Measurements from ENCODE around the gene VAC14. TPM values are rescaled to one million over a fixed set of nuclear protein-coding genes. Genes with fewer than 3 reads are reported as not detected.

The VAC14 gene
- polyA plus RNA-seq, 1 of the 3 experiments (the other 2 are of a cell fraction), result 33.2 TPM

- no peak overlapping the region for H3K4me2 ChIP-seq
- H3F3A ChIP-seq (replicated peaks; ENCODE audit: insufficient read depth), result peaks cover 12% of the 10 kb centered on the region
- ChIA-PET POLR2A (no interaction called here), CTCF (interaction anchor here (1.6 to 3.8 kb wide), 2 partner anchors 9 to 74 kb away, joined by 5 to 21 read pairs; no protein-coding TSS in a partner anchor)
- no peaks in the 10 kb centered on the region for H3K9me2 ChIP-seq
- no peaks in the 10 kb centered on the region for H3K36me3 ChIP-seq (replicated peaks in 1 of 2; ENCODE audit: control insufficient read depth in 1 of 2, insufficient read depth in 2 of 2, low read length in 1 of 2)
- H3K9ac ChIP-seq, result no peak overlapping the region
- H3K4me3 ChIP-seq (ENCODE audit: low read depth in 2 of 2, low read length in 1 of 2), result no peak overlapping the region
- TF ChIP-seq TAF1 (IDR thresholded peaks at IDR 0.05; ENCODE audit: borderline replicate concordance, low read depth, low read length), result no peak
- TF ChIP-seq CTCF (IDR thresholded peaks at IDR 0.05), result no peak
- TF ChIP-seq ZBTB33 (IDR thresholded peaks at IDR 0.05; ENCODE audit: borderline replicate concordance, low read depth), result no peak
- TF ChIP-seq RFX5 (IDR thresholded peaks at IDR 0.05; ENCODE audit: low read length), result no peak
- no peak for TF ChIP-seq JUND (IDR thresholded peaks at IDR 0.05)
- TF ChIP-seq RCOR1 (IDR thresholded peaks at IDR 0.05; ENCODE audit: low read length), result no peak
- TF ChIP-seq USF2 (IDR thresholded peaks at IDR 0.05; ENCODE audit: borderline replicate concordance, low read depth, low read length), result no peak
- no peaks in the 10 kb centered on the region for H4K20me1 ChIP-seq (ENCODE audit: insufficient read depth)
- H3K9me3 ChIP-seq, result no peaks in the 10 kb centered on the region
- peaks cover 45 to 83% of the 10 kb centered on the region in 2 experiments for H3K4me1 ChIP-seq (ENCODE audit: control insufficient read depth in 1 of 2, insufficient read depth in 2 of 2, low read depth in 1 of 2, low read length in 1 of 2)
- DNase-seq, result no peak
- peak overlapping the region in 1 of 2 experiments; percentile 89; a peak in 1 of 4 replicates for H3K27ac ChIP-seq (ENCODE audit: low read depth in 2 of 2, low read length in 1 of 2)
- no peaks in the 10 kb centered on the region for H3K27me3 ChIP-seq (ENCODE audit: insufficient read depth)
- WGBS (ENCODE audit: low lambda C conversion rate), result 94% methylated on average over 8 of the region's 19 CpGs
- no peak overlapping the region for H2AFZ ChIP-seq (ENCODE audit: low read depth)
- H3K79me2 ChIP-seq (ENCODE audit: insufficient read depth), result no peaks in the 10 kb centered on the region
These were observed 103.9 kb downstream of the VAC14 start for GRCh38 chr16:70696952-70697593.

- no peaks in the 10 kb centered on the region for H3K9me2 ChIP-seq
- 98% methylated on average over 4 of the region's 8 CpGs for WGBS (ENCODE audit: low lambda C conversion rate)
- H3K9ac ChIP-seq, result no peak overlapping the region
- H3K79me2 ChIP-seq (ENCODE audit: insufficient read depth), result no peaks in the 10 kb centered on the region
- peaks cover 43 to 83% of the 10 kb centered on the region in 2 experiments for H3K4me1 ChIP-seq (ENCODE audit: control insufficient read depth in 1 of 2, insufficient read depth in 2 of 2, low read depth in 1 of 2, low read length in 1 of 2)
- peak overlapping the region; percentile 33 to 89; a peak in 3 of 4 replicates for H3K27ac ChIP-seq (ENCODE audit: low read depth in 2 of 2, low read length in 1 of 2)
- no peaks in the 10 kb centered on the region for H3K9me3 ChIP-seq
- no peak overlapping the region for H3K4me2 ChIP-seq
- CTCF ChIA-PET, result interaction anchor here (1.5 to 3.8 kb wide), 4 partner anchors 8 to 75 kb away, joined by 4 to 21 read pairs (median 6); no protein-coding TSS in a partner anchor
- no peaks in the 10 kb centered on the region for H3K36me3 ChIP-seq (replicated peaks in 1 of 2; ENCODE audit: control insufficient read depth in 1 of 2, insufficient read depth in 2 of 2, low read length in 1 of 2)
- POLR2A ChIA-PET, result interaction anchor here (1.1 kb wide), 1 partner anchor 9 kb away, joined by 4 read pairs; no protein-coding TSS in a partner anchor
- H4K20me1 ChIP-seq (ENCODE audit: insufficient read depth), result no peaks in the 10 kb centered on the region
- H2AFZ ChIP-seq (ENCODE audit: low read depth), result no peak overlapping the region
- peaks cover 12% of the 10 kb centered on the region for H3F3A ChIP-seq (replicated peaks; ENCODE audit: insufficient read depth)
- no peaks in the 10 kb centered on the region for H3K27me3 ChIP-seq (ENCODE audit: insufficient read depth)
- DNase-seq, result no peak
- H3K4me3 ChIP-seq (ENCODE audit: low read depth in 2 of 2, low read length in 1 of 2), result no peak overlapping the region
- TF ChIP-seq MEF2A (IDR thresholded peaks at IDR 0.05; ENCODE audit: borderline replicate concordance, low read depth) (no peak), CTCF (IDR thresholded peaks at IDR 0.05) (no peak), CHD2 (IDR thresholded peaks at IDR 0.05; ENCODE audit: low read length, partially characterized antibody) (no peak), RAD21 (IDR thresholded peaks at IDR 0.05; ENCODE audit: low read length) (no peak), USF2 (IDR thresholded peaks at IDR 0.05; ENCODE audit: borderline replicate concordance, low read depth, low read length) (no peak), USF1 (IDR thresholded peaks at IDR 0.05; ENCODE audit: borderline replicate concordance, low read depth) (no peak), TCF12 (IDR thresholded peaks at IDR 0.05) (no peak), RFX5 (IDR thresholded peaks at IDR 0.05; ENCODE audit: low read length) (no peak), TAF1 (IDR thresholded peaks at IDR 0.05; ENCODE audit: borderline replicate concordance, low read depth, low read length) (no peak), RCOR1 (IDR thresholded peaks at IDR 0.05; ENCODE audit: low read length) (no peak), TEAD4 (IDR thresholded peaks at IDR 0.05; ENCODE audit: borderline replicate concordance, insufficient read depth) (no peak), NFIC (IDR thresholded peaks at IDR 0.05; ENCODE audit: borderline replicate concordance) (no peak), GABPA (IDR thresholded peaks at IDR 0.05; ENCODE audit: low read depth) (no peak), YY1 (IDR thresholded peaks at IDR 0.05; ENCODE audit: low read depth) (no peak), EP300 (IDR thresholded peaks at IDR 0.05; ENCODE audit: borderline replicate concordance in 1 of 2, low read depth in 1 of 2, low read length in 1 of 2) (no peak)
These were observed 104.6 kb downstream of the VAC14 start for GRCh38 chr16:70696355-70696754.

Measured in SK-N-SH (cell line).